Measurements from ENCODE around the gene HS3ST2. TPM values are rescaled to one million over a fixed set of nuclear protein-coding genes. Genes with fewer than 3 reads are reported as not detected.

The HS3ST2 gene
- total and polyA plus RNA-seq, 2 donors (not counting 3 experiments of a cell fraction or from before 2014, with no cell fraction given), result not detected

DNA sequence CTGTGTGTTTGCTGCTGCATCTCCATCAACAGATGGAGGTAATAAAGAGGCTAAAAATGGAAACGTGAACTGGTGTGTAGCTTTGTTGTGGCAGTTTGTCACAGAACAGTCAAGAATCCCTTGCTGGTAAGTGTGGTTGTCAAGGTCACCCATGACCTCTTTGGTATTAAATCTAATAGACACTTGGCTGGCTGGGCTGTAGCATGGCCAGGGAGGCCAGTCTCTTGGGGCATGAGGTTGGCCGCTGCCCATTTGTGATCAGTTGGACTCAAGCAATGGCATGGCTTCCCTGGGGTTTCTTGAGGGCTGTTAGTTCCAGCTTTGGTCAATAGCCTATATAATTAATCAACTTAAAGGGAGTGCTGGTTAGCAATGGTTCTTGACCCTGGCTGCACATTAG lies 14.8 kb upstream of the HS3ST2 start:
- H3K9me3 ChIP-seq (replicated peaks; ENCODE audit: control insufficient read depth, insufficient read depth, low read length), result no peaks in the 10 kb centered on the region
- H4K20me1 ChIP-seq (replicated peaks; ENCODE audit: control insufficient read depth, extremely low read depth, insufficient read depth, low read length), result no peaks in the 10 kb centered on the region
- no peaks in the 10 kb centered on the region for H3K36me3 ChIP-seq (ENCODE audit: control insufficient read depth in 2 of 2, extremely low read depth in 1 of 2, insufficient read depth in 2 of 2, low read length in 2 of 2)
- intact Hi-C loops (cut with micrococcal nuclease) (no loop called here), dilution Hi-C loops (cut with MboI; ENCODE audit: extremely low pct_ligation_motif_present, low sequenced_read_pairs) (no loop called here)
- H3K79me2 ChIP-seq (ENCODE audit: control insufficient read depth, insufficient read depth, low read length), result no peaks in the 10 kb centered on the region
- no peak overlapping the region for H2AFZ ChIP-seq (ENCODE audit: low read depth, low read length)
- H3K4me1 ChIP-seq (ENCODE audit: control insufficient read depth, extremely low read depth, insufficient read depth, low read length), result no peaks in the 10 kb centered on the region
- H3K9ac ChIP-seq (replicated peaks; ENCODE audit: extremely low read depth, insufficient read depth, low read length), result no peak overlapping the region
- BruUV-seq (replicated peaks), result no TSS peak
- ChIA-PET POLR2A (no interaction called here), CTCF (no interaction called here)
- no peak overlapping the region for H3K4me2 ChIP-seq (ENCODE audit: insufficient read depth, low read length)
- TF ChIP-seq JUN (IDR thresholded peaks at IDR 0.05; ENCODE audit: borderline replicate concordance, insufficient read depth, insufficient read length, low read depth) (no peak), POLR2AphosphoS5 (IDR thresholded peaks at IDR 0.05; ENCODE audit: insufficient read depth, low read depth, low read length) (no peak), EZH2 (IDR thresholded peaks at IDR 0.05; ENCODE audit: borderline replicate concordance, low read depth, low read length, severe bottlenecking) (no peak), MAX (IDR thresholded peaks at IDR 0.05; ENCODE audit: insufficient read depth, insufficient read length) (no peak), FOS (IDR thresholded peaks at IDR 0.05; ENCODE audit: borderline replicate concordance, insufficient read depth, low read length) (no peak), MYC (IDR thresholded peaks at IDR 0.05; ENCODE audit: low read depth, low read length) (no peak), CTCF (IDR thresholded peaks at IDR 0.05; ENCODE audit: extremely low read depth in 1 of 2, insufficient read depth in 1 of 2, low read depth in 1 of 2, low read length in 2 of 2) (no peak), POLR2A (IDR thresholded peaks at IDR 0.05; ENCODE audit: low read depth, low read length) (no peak), GATA2 (IDR thresholded peaks at IDR 0.05; ENCODE audit: insufficient read depth, insufficient read length, low read depth, low read length) (no peak)
- H3K27me3 ChIP-seq (ENCODE audit: control insufficient read depth in 2 of 2, insufficient read depth in 2 of 2, low read length in 2 of 2), result no peaks in the 10 kb centered on the region
- H3K4me3 ChIP-seq (replicated peaks in 1 of 3; ENCODE audit: insufficient read depth in 1 of 3, low read depth in 1 of 3, low read length in 3 of 3), result no peak overlapping the region
- FAIRE-seq (no peak), DNase-seq (ENCODE audit: low read depth, low spot score) (no peak)
- no peaks in the 10 kb centered on the region for H3K9me1 ChIP-seq (replicated peaks; ENCODE audit: control insufficient read depth, extremely low read depth, insufficient read depth, low read length)
- no peak overlapping the region for H3K27ac ChIP-seq (ENCODE audit: insufficient read depth, low read depth, low read length)

All from endothelial cell of umbilical vein (primary cell).